DOHH2 (cell line): ENCODE data around the gene ZNF324B.
"Not testable (repeated sequence)": the region's sequence is repeated elsewhere in the genome, so short reads cannot be mapped to it uniquely, and the experiment has no call there.

Experiments
- H3F3A ChIP-seq: fragments of 200-600 bp; sonication (generic), shearing (Covaris generic); 2 replicates; pipeline ENCODE4 v1.6.0; 2016; ENCODE audit warnings: antibody characterized with exemption, mild to moderate bottlenecking; ENCODE audit not compliant: control insufficient read depth, insufficient read depth
- H3K27ac ChIP-seq: fragments of 200-600 bp; sonication (generic); 2 replicates; pipeline ENCODE4 v1.5.1; 2014; ENCODE audit warnings: low read depth, mild to moderate bottlenecking, low read length, moderate library complexity
- H3K27me3 ChIP-seq: fragments of 200-600 bp; sonication (generic); 2 replicates; pipeline ENCODE4 v1.6.1; 2014; ENCODE audit warnings: mild to moderate bottlenecking, low read length, mixed read lengths; ENCODE audit not compliant: control insufficient read depth
- H3K36me3 ChIP-seq: fragments of 200-600 bp; sonication (generic); 2 replicates; pipeline ENCODE4 v1.6.1; 2014; ENCODE audit warnings: mild to moderate bottlenecking, low read length, moderate library complexity, mixed read lengths; ENCODE audit not compliant: control insufficient read depth
- H3K4me1 ChIP-seq: fragments of 200-600 bp; sonication (generic); 2 replicates; pipeline ENCODE4 v1.6.1; 2014; ENCODE audit warnings: mild to moderate bottlenecking, low read length, mixed read lengths; ENCODE audit not compliant: control insufficient read depth
- H3K4me2 ChIP-seq: fragments of 200-600 bp; sonication (generic); 2 replicates; pipeline ENCODE4 v1.6.0; 2014; ENCODE audit warnings: mild to moderate bottlenecking, low read length, moderate library complexity
- H3K4me3 ChIP-seq: fragments of 200-600 bp; sonication (generic); 2 replicates; pipeline ENCODE4 v1.5.1; 2014; ENCODE audit warnings: mild to moderate bottlenecking, low read length, mixed read lengths
- H3K79me2 ChIP-seq: fragments of 200-600 bp; sonication (generic); 2 replicates; pipeline ENCODE4 v1.6.1; 2014; ENCODE audit warnings: mild to moderate bottlenecking, low read length, mixed read lengths; ENCODE audit not compliant: control insufficient read depth
- H3K9me2 ChIP-seq: fragments of 200-600 bp; sonication (generic); replicated peaks from 2 replicates; pipeline ENCODE4 v1.6.1; 2014; ENCODE audit warnings: mild to moderate bottlenecking, low read length, mixed read lengths; ENCODE audit not compliant: control insufficient read depth
- H3K9me3 ChIP-seq: fragments of 200-600 bp; sonication (generic); 2 replicates; pipeline ENCODE4 v1.6.1; 2014; ENCODE audit warnings: antibody characterized with exemption, low read length, mixed read lengths; ENCODE audit not compliant: control insufficient read depth, insufficient read depth
- H4K20me1 ChIP-seq: fragments of 200-600 bp; sonication (generic); 2 replicates; pipeline ENCODE4 v1.6.0; 2014; ENCODE audit warnings: low read depth, mild to moderate bottlenecking, antibody characterized with exemption, low read length, moderate library complexity; ENCODE audit not compliant: control insufficient read depth, insufficient read depth
- EZH2phosphoT487 ChIP-seq: fragments of 200-600 bp; sonication (generic); IDR thresholded peaks from 2 replicates; pipeline ENCODE4 v1.6.1; 2017; ENCODE audit warnings: borderline replicate concordance, mild to moderate bottlenecking, antibody characterized with exemption, low read length, moderate library complexity, mixed read lengths
- TF ChIP-seq, protein P1 (sequence below): fragments of 200-600 bp; sonication (generic); IDR thresholded peaks from one replicate; pipeline ENCODE4 v1.5.1; 2014; ENCODE audit warnings: antibody characterized with exemption, mild to moderate bottlenecking, low read depth, low read length; ENCODE audit not compliant: poor library complexity, severe bottlenecking

Gene ZNF324B

DNA sequence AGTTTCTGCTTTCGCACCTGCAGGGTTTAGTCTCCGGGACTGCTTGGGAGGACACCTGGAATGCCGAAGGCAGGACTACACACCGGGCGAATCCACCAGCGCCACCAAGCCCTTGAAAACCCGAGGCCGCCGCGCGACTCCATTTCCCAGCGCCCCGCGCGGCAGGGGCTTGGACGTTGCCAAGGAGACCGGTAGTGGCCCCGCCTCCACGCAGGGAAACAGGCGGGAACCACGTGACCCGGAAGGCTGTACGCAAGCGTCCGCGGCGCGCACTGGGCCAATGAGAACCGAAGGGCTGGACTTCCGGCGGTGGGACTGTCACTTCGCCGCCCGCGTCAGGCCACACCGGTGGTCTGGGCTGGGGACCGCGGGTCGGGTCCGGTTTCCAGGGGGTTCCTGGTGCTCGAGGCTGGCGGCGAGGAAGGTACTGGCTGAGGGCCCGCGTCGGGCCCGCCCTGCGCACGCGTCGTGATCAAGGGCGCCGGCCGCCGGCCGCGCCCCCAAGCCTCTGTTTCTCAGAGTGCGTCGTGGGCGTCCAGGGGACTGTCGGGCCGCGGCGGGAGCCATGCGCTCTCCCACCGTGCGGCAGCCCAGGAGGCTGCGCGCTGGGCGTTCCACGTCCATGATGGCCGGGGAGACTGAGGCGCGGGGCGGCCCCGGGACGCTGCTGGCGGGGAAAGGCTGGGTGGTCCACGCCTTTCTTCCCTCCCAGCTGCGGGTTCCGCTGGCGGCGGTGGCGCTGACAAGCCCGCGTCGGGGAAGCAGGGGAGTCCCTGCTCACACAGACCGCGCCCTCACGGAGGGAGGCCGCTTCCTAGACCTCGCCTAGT lies 15.6 kb downstream of the ZNF324B start, which contains the start of gene ZNF324:
Gene ZNF324, plus strand, starts transcription at position 321 of the 830 bp plus-strand sequence. CDS start 2,106 bp downstream, outside the sequence.
- TF ChIP-seq, protein P1, sequence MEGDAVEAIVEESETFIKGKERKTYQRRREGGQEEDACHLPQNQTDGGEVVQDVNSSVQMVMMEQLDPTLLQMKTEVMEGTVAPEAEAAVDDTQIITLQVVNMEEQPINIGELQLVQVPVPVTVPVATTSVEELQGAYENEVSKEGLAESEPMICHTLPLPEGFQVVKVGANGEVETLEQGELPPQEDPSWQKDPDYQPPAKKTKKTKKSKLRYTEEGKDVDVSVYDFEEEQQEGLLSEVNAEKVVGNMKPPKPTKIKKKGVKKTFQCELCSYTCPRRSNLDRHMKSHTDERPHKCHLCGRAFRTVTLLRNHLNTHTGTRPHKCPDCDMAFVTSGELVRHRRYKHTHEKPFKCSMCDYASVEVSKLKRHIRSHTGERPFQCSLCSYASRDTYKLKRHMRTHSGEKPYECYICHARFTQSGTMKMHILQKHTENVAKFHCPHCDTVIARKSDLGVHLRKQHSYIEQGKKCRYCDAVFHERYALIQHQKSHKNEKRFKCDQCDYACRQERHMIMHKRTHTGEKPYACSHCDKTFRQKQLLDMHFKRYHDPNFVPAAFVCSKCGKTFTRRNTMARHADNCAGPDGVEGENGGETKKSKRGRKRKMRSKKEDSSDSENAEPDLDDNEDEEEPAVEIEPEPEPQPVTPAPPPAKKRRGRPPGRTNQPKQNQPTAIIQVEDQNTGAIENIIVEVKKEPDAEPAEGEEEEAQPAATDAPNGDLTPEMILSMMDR: peak; percentile 24
- TF ChIP-seq EZH2phosphoT487: no peak
- peak within 1 kb of the TSS; percentile 91 for H3K4me3 ChIP-seq
- H3K9me2 ChIP-seq: no peaks in the 10 kb centered on the region
- H3K4me2 ChIP-seq: peak within 1 kb of the TSS; percentile 72
- H3K79me2 ChIP-seq: peaks cover 27% of the 10 kb centered on the region
- H3K36me3 ChIP-seq: peaks cover 20% of the 10 kb centered on the region
- H3K9me3 ChIP-seq: no peaks in the 10 kb centered on the region
- peaks cover 20% of the 10 kb centered on the region for H3K4me1 ChIP-seq
- H3K27ac ChIP-seq: 0 out of 2 replicates have a peak within 1 kb of the TSS, but pooled peaks have one; percentile 23
- H4K20me1 ChIP-seq: peaks cover 8% of the 10 kb centered on the region; the same call in 1 of the 2 replicates
- H3F3A ChIP-seq: peaks cover 11% of the 10 kb centered on the region
- H3K27me3 ChIP-seq: peaks cover 3% of the 10 kb centered on the region; the same call in 1 of the 2 replicates

DNA sequence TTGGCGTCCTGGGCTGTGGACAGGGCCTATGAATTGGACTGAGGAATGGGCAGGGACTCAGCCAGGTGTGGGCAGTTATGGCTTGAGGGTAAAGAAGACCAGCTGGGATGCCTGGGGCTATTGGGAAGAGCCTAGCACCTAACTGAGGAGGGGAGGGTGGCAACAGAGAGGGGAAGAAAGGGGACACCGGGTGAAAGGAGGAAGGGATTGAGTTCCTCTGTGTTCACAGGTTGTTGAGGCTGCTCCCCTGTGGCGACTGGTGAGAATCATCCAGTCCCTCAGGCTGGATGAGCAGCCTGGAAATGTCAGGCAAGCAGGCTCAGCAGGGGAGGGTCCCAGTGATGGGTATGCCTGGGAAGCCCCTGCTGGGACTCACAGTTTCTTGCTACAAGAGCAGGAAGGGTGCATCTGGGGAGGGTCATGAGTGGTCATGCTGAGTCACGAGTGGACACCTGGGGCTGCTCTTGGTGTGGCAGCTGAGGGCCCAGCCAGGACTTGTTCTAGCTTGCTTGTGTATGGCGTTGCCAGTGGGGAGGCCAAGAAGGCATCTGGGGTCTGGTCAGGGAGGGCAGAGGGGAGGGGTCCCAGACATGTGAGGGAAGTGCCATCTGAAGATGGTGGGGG lies 16.9 kb downstream of the ZNF324B start:
- Histone ChIP-seq H3K36me3 (peaks cover 33% of the 10 kb centered on the region), H3K9me2 (no peaks in the 10 kb centered on the region), H3K27ac (no peak overlapping the region), H3K79me2 (peaks cover 27% of the 10 kb centered on the region), H3K27me3 (peaks cover 3% of the 10 kb centered on the region; the same call in 1 of the 2 replicates), H3F3A (peaks cover 11% of the 10 kb centered on the region), H3K9me3 (no peaks in the 10 kb centered on the region), H4K20me1 (peaks cover 8% of the 10 kb centered on the region; the same call in 1 of the 2 replicates), H3K4me1 (peaks cover 20% of the 10 kb centered on the region), H3K4me3 (peak overlapping the region; percentile 91), H3K4me2 (peak overlapping the region; percentile 72)
- no peak for TF ChIP-seq EZH2phosphoT487
- TF ChIP-seq, protein P1: no peak

DNA sequence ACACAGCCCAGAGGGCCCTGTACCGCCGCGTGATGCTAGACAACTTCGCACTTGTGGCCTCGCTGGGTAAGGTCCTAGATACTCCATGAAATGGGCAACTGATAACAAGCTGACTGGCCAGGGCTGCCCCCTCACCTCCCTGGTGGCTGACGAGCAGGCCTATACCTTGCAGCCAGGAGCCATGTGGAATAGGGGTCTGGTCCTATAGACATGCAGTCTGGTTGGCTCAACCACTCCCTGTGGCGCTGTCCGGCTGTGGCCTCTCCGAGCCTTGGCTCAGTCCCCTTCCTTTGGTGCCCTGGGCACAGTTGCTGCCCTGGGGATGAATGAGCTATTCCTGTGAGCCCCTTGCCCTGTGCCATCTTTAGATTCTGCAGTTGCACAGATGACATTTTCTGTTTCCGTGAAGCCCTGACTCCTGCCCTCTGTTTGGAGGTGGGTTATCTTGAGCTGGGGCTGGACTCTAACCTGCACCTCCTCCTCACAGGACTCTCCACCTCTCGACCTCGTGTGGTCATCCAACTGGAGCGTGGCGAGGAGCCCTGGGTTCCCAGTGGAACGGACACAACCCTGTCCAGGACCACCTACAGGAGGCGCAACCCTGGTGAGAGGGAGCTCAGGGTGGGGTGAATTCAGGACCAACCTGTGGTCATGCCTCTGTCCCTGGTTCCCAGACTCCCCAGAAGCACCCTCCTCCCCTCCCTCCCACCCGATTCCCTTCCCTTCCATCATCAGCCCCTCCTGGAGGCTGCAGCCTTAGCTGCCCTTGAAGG lies 18.0 kb downstream of the ZNF324B start:
- Histone ChIP-seq H4K20me1 (peaks cover 8% of the 10 kb centered on the region; the same call in 1 of the 2 replicates), H3K79me2 (peaks cover 27% of the 10 kb centered on the region), H3F3A (peaks cover 11% of the 10 kb centered on the region), H3K36me3 (peaks cover 36% of the 10 kb centered on the region), H3K9me3 (no peaks in the 10 kb centered on the region), H3K9me2 (no peaks in the 10 kb centered on the region), H3K4me1 (peaks cover 16% of the 10 kb centered on the region), H3K27ac (no peak overlapping the region), H3K4me3 (no peak overlapping the region), H3K27me3 (peaks cover 3% of the 10 kb centered on the region; the same call in 1 of the 2 replicates), H3K4me2 (no peak overlapping the region)
- TF ChIP-seq EZH2phosphoT487: no peak
- TF ChIP-seq, protein P1: no peak

DNA sequence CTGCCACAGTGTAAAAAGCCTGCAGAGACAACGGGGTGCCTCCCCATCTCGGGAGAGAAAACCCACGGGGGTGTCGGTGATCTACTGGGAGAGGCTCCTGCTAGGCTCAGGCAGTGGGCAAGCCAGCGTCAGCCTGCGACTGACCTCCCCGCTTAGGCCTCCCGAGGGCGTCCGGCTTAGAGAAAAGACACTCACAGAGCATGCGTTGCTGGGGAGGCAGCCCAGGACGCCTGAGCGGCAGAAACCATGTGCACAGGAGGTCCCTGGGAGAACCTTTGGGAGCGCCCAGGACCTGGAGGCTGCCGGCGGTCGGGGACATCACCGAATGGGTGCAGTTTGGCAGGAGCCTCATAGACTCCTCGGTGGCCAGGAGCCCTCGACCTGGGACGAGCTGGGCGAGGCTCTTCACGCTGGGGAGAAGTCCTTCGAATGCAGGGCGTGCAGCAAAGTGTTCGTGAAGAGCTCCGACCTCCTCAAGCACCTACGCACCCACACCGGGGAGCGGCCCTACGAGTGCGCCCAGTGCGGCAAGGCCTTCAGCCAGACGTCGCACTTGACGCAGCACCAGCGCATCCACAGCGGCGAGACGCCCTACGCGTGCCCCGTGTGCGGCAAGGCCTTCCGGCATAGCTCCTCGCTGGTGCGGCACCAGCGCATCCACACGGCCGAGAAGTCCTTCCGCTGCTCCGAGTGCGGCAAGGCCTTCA lies 19.6 kb downstream of the ZNF324B start:
- Histone ChIP-seq H3F3A (peaks cover 12% of the 10 kb centered on the region), H3K36me3 (peaks cover 36% of the 10 kb centered on the region), H3K79me2 (peaks cover 27% of the 10 kb centered on the region), H3K4me1 (peaks cover 23% of the 10 kb centered on the region)
- H3K27me3 ChIP-seq, H3K4me3 ChIP-seq, H3K9me3 ChIP-seq, H4K20me1 ChIP-seq, H3K9me2 ChIP-seq, H3K4me2 ChIP-seq, H3K27ac ChIP-seq: not testable (repeated sequence)
